Body of pancreas (tissue), 4 donors: Measurements from ENCODE around the gene NOP14.

ENCODE experiments used
- POLR2A ChIP-seq, 3 donors: fragments of 450-650 bp; IDR thresholded peaks; one replicate each; pipeline ENCODE4 v1.6.1; 2016; ENCODE audit warnings: antibody characterized with exemption in 3 of 3, mild to moderate bottlenecking in 2 of 3
- TF ChIP-seq, protein P1 (sequence below), 7 experiments: fragments of 450-650 bp in 4 of 7; fragments of 200-600 bp in 3 of 7; sonication (generic) in 3 of 7; IDR thresholded peaks; one replicate each; pipeline ENCODE4 v1.5.1; 2016 to 2019; ENCODE audit warnings: antibody characterized with exemption in 7 of 7

DNA sequence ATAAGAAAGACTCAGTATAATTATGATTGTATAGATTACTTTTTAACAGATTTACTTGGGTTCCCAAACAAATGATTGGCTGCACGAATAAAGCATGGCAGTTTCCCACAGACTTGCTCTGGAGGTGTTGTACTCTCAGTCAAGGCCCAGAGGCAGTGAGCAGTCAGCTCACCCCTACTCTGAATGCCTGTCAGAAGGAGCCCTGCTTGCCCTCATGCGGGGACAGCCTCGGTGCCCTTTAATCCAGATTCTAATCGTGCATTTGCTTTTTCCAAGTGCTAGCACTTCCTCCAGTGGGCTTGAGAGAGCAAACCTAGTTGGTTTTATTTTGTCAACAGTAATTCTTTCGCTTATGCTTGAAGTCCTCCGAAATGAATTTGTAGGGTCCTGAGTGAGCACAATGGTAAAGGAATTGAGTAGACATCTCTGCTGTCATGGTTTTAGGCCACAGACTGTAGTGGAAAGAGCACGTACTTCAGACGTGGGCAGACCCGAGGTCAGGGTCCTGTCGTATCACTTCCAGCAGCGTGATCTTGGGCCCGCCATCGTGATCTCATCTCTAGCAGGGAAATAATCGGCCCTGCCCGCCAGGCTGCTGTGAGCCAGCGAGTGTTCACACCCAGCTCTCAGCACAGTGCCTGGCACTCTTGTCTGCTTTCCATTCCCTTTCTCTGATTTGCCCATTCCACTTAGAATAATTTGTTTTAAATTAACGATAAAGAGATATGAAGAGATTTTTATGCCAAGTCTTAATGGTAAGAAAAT, 48.4 kb upstream of the NOP14 start:
- TF ChIP-seq, protein P1, sequence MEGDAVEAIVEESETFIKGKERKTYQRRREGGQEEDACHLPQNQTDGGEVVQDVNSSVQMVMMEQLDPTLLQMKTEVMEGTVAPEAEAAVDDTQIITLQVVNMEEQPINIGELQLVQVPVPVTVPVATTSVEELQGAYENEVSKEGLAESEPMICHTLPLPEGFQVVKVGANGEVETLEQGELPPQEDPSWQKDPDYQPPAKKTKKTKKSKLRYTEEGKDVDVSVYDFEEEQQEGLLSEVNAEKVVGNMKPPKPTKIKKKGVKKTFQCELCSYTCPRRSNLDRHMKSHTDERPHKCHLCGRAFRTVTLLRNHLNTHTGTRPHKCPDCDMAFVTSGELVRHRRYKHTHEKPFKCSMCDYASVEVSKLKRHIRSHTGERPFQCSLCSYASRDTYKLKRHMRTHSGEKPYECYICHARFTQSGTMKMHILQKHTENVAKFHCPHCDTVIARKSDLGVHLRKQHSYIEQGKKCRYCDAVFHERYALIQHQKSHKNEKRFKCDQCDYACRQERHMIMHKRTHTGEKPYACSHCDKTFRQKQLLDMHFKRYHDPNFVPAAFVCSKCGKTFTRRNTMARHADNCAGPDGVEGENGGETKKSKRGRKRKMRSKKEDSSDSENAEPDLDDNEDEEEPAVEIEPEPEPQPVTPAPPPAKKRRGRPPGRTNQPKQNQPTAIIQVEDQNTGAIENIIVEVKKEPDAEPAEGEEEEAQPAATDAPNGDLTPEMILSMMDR (IDR thresholded peaks at IDR 0.05) = no peak
- TF ChIP-seq POLR2A (IDR thresholded peaks at IDR 0.05) = no peak
